GM12878 (cell line): ENCODE results near the gene MBNL3. TPM values are rescaled to one million over a fixed set of nuclear protein-coding genes. Genes with fewer than 3 reads are reported as not detected.

ENCODE experiments used
- ATAC-seq: fragments of 200-7000 bp; cut with Tn5 transposase; 3 replicates; pipeline ENCODE4 v1.9.1; 2020; ENCODE audit warnings: mild to moderate bottlenecking, moderate library complexity
- BruUV-seq: library from RNA; stranded (reverse); fragments of 400-500 nt; replicated peaks from 2 replicates; lab custom pipeline; 2021; lab: Mats Ljungman, UMichigan
- CTCF ChIA-PET: fragments of 300-600 bp; sonication (Branson Sonifier 250); formaldehyde crosslinking; extraction: SDS; loops from one replicate; lab custom pipeline; 2021; ENCODE audit warnings: inconsistent platforms; lab: Yijun Ruan, JAX
- POLR2A ChIA-PET: fragments of 350-600 bp; formaldehyde crosslinking; extraction: SDS; loops from one replicate; lab custom pipeline; 2021; ENCODE audit warnings: inconsistent platforms; lab: Charles Lee
- RAD21 ChIA-PET: fragments of 300-600 bp; sonication (Branson Sonifier 250); formaldehyde crosslinking; loops from one replicate; lab custom pipeline; 2023; ENCODE audit warnings: antibody characterized with exemption; ENCODE audit not compliant: unreplicated experiment; lab: Charles Lee
- SMC1A ChIA-PET: fragments of 300-600 bp; sonication (Branson Sonifier 250); formaldehyde crosslinking; loops from one replicate; lab custom pipeline; 2023; ENCODE audit not compliant: unreplicated experiment, uncharacterized antibody; lab: Charles Lee
- DNase-seq: peaks from one replicate; pipeline ENCODE4 v3.0.0-alpha.2; 2011; ENCODE audit warnings: low read depth, low spot score
- FAIRE-seq: peaks from 3 replicates; lab custom pipeline; 2011; peaks lifted over from hg19 to GRCh38; lab: Jason Lieb, UNC
- H2AFZ ChIP-seq: 2 replicates; pipeline ENCODE4 v1.6.0; 2011; ENCODE audit warnings: low read depth, low read length, control low read depth; ENCODE audit not compliant: control insufficient read depth
- H3K27ac ChIP-seq: 2 replicates; pipeline ENCODE4 v1.5.1; 2011; ENCODE audit warnings: control low read depth; ENCODE audit not compliant: control insufficient read depth, insufficient read depth
- H3K27me3 ChIP-seq, 2 experiments: replicated peaks in 1 of 2; 2 replicates each; pipeline versions ENCODE4 v1.6.0 to v1.6.1; 2011; ENCODE audit warnings: low read length in 1 of 2; ENCODE audit not compliant: control insufficient read depth in 2 of 2, insufficient read depth in 2 of 2
- H3K36me3 ChIP-seq, 2 experiments: 2 replicates each; pipeline ENCODE4 v1.5.1; 2011; ENCODE audit warnings: low read length in 1 of 2; ENCODE audit not compliant: control insufficient read depth in 2 of 2, insufficient read depth in 2 of 2
- H3K4me1 ChIP-seq: 2 replicates; pipeline ENCODE4 v1.6.1; 2011; ENCODE audit warnings: mild to moderate bottlenecking, low read length, moderate library complexity, mixed read lengths; ENCODE audit not compliant: control insufficient read depth, insufficient read depth
- H3K4me2 ChIP-seq: 2 replicates; pipeline ENCODE4 v1.6.0; 2011; ENCODE audit warnings: control low read depth; ENCODE audit not compliant: control insufficient read depth, insufficient read depth
- H3K4me3 ChIP-seq: fragments of 200-600 bp; sonication (generic); 2 replicates; pipeline ENCODE4 v1.5.1; 2016
- H3K79me2 ChIP-seq: 2 replicates; pipeline ENCODE4 v1.6.0; 2011; ENCODE audit warnings: low read length; ENCODE audit not compliant: control insufficient read depth, insufficient read depth
- H3K9ac ChIP-seq: 2 replicates; pipeline ENCODE4 v1.8.0; 2011; ENCODE audit warnings: low read length, control low read depth, mixed read lengths; ENCODE audit not compliant: control insufficient read depth, insufficient read depth
- H3K9me3 ChIP-seq: replicated peaks from 3 replicates; pipeline ENCODE4 v1.5.1; 2011; ENCODE audit warnings: mild to moderate bottlenecking, low read length; ENCODE audit not compliant: control insufficient read depth, insufficient read depth
- H4K20me1 ChIP-seq: 2 replicates; pipeline ENCODE4 v1.6.0; 2011; ENCODE audit not compliant: control insufficient read depth, insufficient read depth
- MYB ChIP-seq: fragments of 150-350 bp; IDR thresholded peaks from 2 replicates; pipeline ENCODE4 v1.6.1; 2014; ENCODE audit warnings: mild to moderate bottlenecking, low read depth, low read length, borderline replicate concordance
- NFXL1 ChIP-seq: fragments of 450-650 bp; IDR thresholded peaks from 2 replicates; pipeline ENCODE4 v1.6.1; 2017; ENCODE audit warnings: antibody characterized with exemption, mild to moderate bottlenecking, borderline replicate concordance
- PBX3 ChIP-seq: IDR thresholded peaks from 2 replicates; pipeline ENCODE4 v1.6.1; 2011; ENCODE audit warnings: mild to moderate bottlenecking, low read depth, low read length, moderate library complexity; ENCODE audit not compliant: insufficient replicate concordance
- RCOR1 ChIP-seq: conservative IDR thresholded peaks from 2 replicates; pipeline ENCODE4 v1.6.1; 2012; ENCODE audit warnings: low read depth, low read length, improper control_type of control experiment
- SMC3 ChIP-seq: IDR thresholded peaks from 2 replicates; pipeline ENCODE4 v1.6.1; 2011; ENCODE audit warnings: low read length, improper control_type of control experiment, borderline replicate concordance
- SPI1 ChIP-seq: IDR thresholded peaks from 2 replicates; pipeline ENCODE4 v1.6.1; 2011; ENCODE audit warnings: low read depth, mild to moderate bottlenecking, low read length, moderate library complexity, borderline replicate concordance; ENCODE audit not compliant: insufficient read depth
- STAT3 ChIP-seq: IDR thresholded peaks from 2 replicates; pipeline ENCODE4 v1.6.1; 2011; ENCODE audit warnings: low read depth, low read length, improper control_type of control experiment
- WGBS: methylation state at CpG from one replicate; pipeline ENCODE4 v1.1.6; 2016; ENCODE audit warnings: low lambda C conversion rate; ENCODE audit not compliant: insufficient replicate concordance, insufficient coverage; ENCODE audit errors: missing lambda C conversion rate; 5-methylcytosine and 5-hydroxymethylcytosine counted together
- in situ Hi-C: fragments of 300-500 bp; cut with MboI; formaldehyde crosslinking; loops from 9 replicates; pipeline ENCODE4 v1.14.3; 2018; ENCODE audit warnings: mixed read lengths
- intact Hi-C: fragments of 100-400 bp; cut with micrococcal nuclease; formaldehyde crosslinking; loops from one replicate; pipeline ENCODE4 v1.14.2; 2022; ENCODE audit not compliant: unreplicated experiment
- polyA plus RNA-seq, 11 experiments: library from polyadenylated mRNA; depleted of rRNA in 4 of 11; unstranded in 6 of 11; stranded (reverse) in 5 of 11; fragments of >200 nt; fragmentation: Nextera tagmentation in 4 of 11; fragmentation: Illumina TruSeq in 1 of 11; extraction: Ambion mirVana in 4 of 11; extraction: Trizol in 1 of 11; gene quantifications; 1 replicate in 1 of 11; 2 replicates in 10 of 11; pipeline versions ENCODE4 v1.2.1 to v1.2.3, GENCODE V29; 2011 to 2016; ENCODE audit warnings: inconsistent platforms in 2 of 11, missing spikeins in 2 of 11, low read depth in 1 of 11
- total RNA-seq, 4 experiments: library from RNA; depleted of rRNA in 3 of 4; stranded (reverse); fragments of >200 nt in 3 of 4; fragmentation: Illumina TruSeq in 1 of 4; extraction: Trizol in 1 of 4; gene quantifications; 2 replicates each; pipeline versions ENCODE4 v1.2.1 to v1.2.3, GENCODE V29; 2013 to 2021

MBNL3 gene
- total and polyA plus RNA-seq, 10 of the 15 experiments (the other 5 are each of a cell fraction or from before 2014, with no cell fraction given), result 3.4 to 33.1 (median 12.6) TPM

GRCh38 chrX:132444936-132445335, 43.9 kb downstream of the MBNL3 start:
- no peak overlapping the region for H3K4me3 ChIP-seq
- H3K9ac ChIP-seq, result no peak overlapping the region
- WGBS, result 43% methylated on average over 2 of the region's 2 CpGs
- no peaks in the 10 kb centered on the region for H4K20me1 ChIP-seq
- intact Hi-C loops, result no loop called here
- ChIA-PET POLR2A (no interaction called here), SMC1A (interaction anchor here (1.2 kb wide), 1 partner anchor 36 kb away, joined by 3 read pairs; no protein-coding TSS in a partner anchor), CTCF (interaction anchor here (0.8 kb wide), 1 partner anchor 32 kb away, joined by 3 read pairs; no protein-coding TSS in a partner anchor), RAD21 (no interaction called here)
- no peaks in the 10 kb centered on the region for H3K27me3 ChIP-seq
- in situ Hi-C loops, result no loop called here
- TF ChIP-seq SPI1, result no peak
- TF ChIP-seq NFXL1, result no peak
- no peak for TF ChIP-seq RCOR1
- TF ChIP-seq SMC3, result no peak
- TF ChIP-seq PBX3, result no peak
- TF ChIP-seq MYB, result no peak
- no peak for TF ChIP-seq STAT3
- no peaks in the 10 kb centered on the region for H3K79me2 ChIP-seq
- no peaks in the 10 kb centered on the region for H3K4me1 ChIP-seq
- H2AFZ ChIP-seq, result no peak overlapping the region
- no peak overlapping the region for H3K27ac ChIP-seq
- H3K36me3 ChIP-seq, result no peaks in the 10 kb centered on the region
- ATAC-seq (no peak), DNase-seq (no peak), FAIRE-seq (no peak)
- no TSS peak for BruUV-seq
- no peaks in the 10 kb centered on the region for H3K9me3 ChIP-seq
- H3K4me2 ChIP-seq, result no peak overlapping the region
